Cardiac muscle cell (in vitro differentiated cells and primary cell): ENCODE data around the gene RAB39A. TPM values are rescaled to one million over a fixed set of nuclear protein-coding genes. Genes with fewer than 3 reads are reported as not detected.

Experiments used
- DNase-seq, 2 donors: peaks; one replicate each; pipeline versions ENCODE4 v3.0.0 to v3.0.0-alpha.2; 2010 to 2017; ENCODE audit warnings: low read depth in 1 of 2, low spot score in 1 of 2
- H3K27ac ChIP-seq: fragments of 200-600 bp; sonication (generic); 2 replicates; pipeline ENCODE4 v1.5.1; 2016
- H3K27me3 ChIP-seq: fragments of 200-600 bp; sonication (generic); 2 replicates; pipeline ENCODE4 v1.6.0; 2016; ENCODE audit warnings: control low read depth
- H3K36me3 ChIP-seq: fragments of 200-600 bp; sonication (generic); 2 replicates; pipeline ENCODE4 v1.5.1; 2016; ENCODE audit warnings: control low read depth
- H3K4me1 ChIP-seq: fragments of 200-600 bp; sonication (generic); 2 replicates; pipeline ENCODE4 v1.8.1; 2017; ENCODE audit warnings: low read depth, mild to moderate bottlenecking, mixed run types
- H3K4me3 ChIP-seq: fragments of 200-600 bp; sonication (generic); 2 replicates; pipeline ENCODE4 v1.5.1; 2016; ENCODE audit warnings: mild to moderate bottlenecking
- H3K9me3 ChIP-seq: fragments of 200-600 bp; sonication (generic); 2 replicates; pipeline ENCODE4 v1.5.1; 2017; ENCODE audit warnings: low read depth, mild to moderate bottlenecking, control low read depth
- CTCF ChIP-seq: IDR thresholded peaks from 2 replicates; pipeline ENCODE4 v1.5.1; 2012; ENCODE audit warnings: low read depth, mild to moderate bottlenecking, low read length
- polyA plus RNA-seq: library from polyadenylated mRNA; unstranded; fragments of >200 nt; fragmentation: Nextera tagmentation; extraction: Ambion mirVana; gene quantifications from 2 replicates; pipeline ENCODE4 v1.2.1, GENCODE V29; 2016
- total RNA-seq: library from RNA; depleted of rRNA; stranded (reverse); fragments of >200 nt; gene quantifications from 2 replicates; pipeline ENCODE4 v1.2.3, GENCODE V29; 2016

The RAB39A gene
- total and polyA plus RNA-seq, 2 experiments from 2014 or later = 0.24 TPM; not detected in 1

GRCh38 chr11:107969219-107969618, 41.0 kb downstream of the RAB39A start:
- no peak overlapping the region for H3K4me3 ChIP-seq
- H3K27ac ChIP-seq = no peak overlapping the region
- no peaks in the 10 kb centered on the region for H3K9me3 ChIP-seq
- no peak for DNase-seq
- no peaks in the 10 kb centered on the region for H3K36me3 ChIP-seq
- H3K4me1 ChIP-seq = no peaks in the 10 kb centered on the region
- H3K27me3 ChIP-seq = no peaks in the 10 kb centered on the region
- no peak for TF ChIP-seq CTCF

- no peak overlapping the region for H3K27ac ChIP-seq
- no peaks in the 10 kb centered on the region for H3K27me3 ChIP-seq
- no peaks in the 10 kb centered on the region for H3K4me1 ChIP-seq
- no peak for TF ChIP-seq CTCF
- DNase-seq = no peak
- no peak overlapping the region for H3K4me3 ChIP-seq
- H3K9me3 ChIP-seq = no peaks in the 10 kb centered on the region
- no peaks in the 10 kb centered on the region for H3K36me3 ChIP-seq
Observed at GRCh38 chr11:107970049-107970448, 41.8 kb downstream of the RAB39A start.

GRCh38 chr11:107973641-107974040, 45.4 kb downstream of the RAB39A start:
- H3K36me3 ChIP-seq = no peaks in the 10 kb centered on the region
- no peak overlapping the region for H3K4me3 ChIP-seq
- TF ChIP-seq CTCF = no peak
- no peaks in the 10 kb centered on the region for H3K9me3 ChIP-seq
- H3K27me3 ChIP-seq = no peaks in the 10 kb centered on the region
- no peaks in the 10 kb centered on the region for H3K4me1 ChIP-seq
- no peak overlapping the region for H3K27ac ChIP-seq
- no peak for DNase-seq

GRCh38 chr11:107988397-107989158, 60.3 kb downstream of the RAB39A start:
- Histone ChIP-seq H3K27ac (no peak overlapping the region), H3K27me3 (no peaks in the 10 kb centered on the region), H3K4me3 (no peak overlapping the region), H3K9me3 (no peaks in the 10 kb centered on the region), H3K4me1 (no peaks in the 10 kb centered on the region), H3K36me3 (no peaks in the 10 kb centered on the region)
- no peak for TF ChIP-seq CTCF
- no peak for DNase-seq

GRCh38 chr11:107991868-107992414, 63.7 kb downstream of the RAB39A start:
- TF ChIP-seq CTCF = no peak
- no peaks in the 10 kb centered on the region for H3K4me1 ChIP-seq
- no peak overlapping the region for H3K4me3 ChIP-seq
- H3K36me3 ChIP-seq = no peaks in the 10 kb centered on the region
- no peaks in the 10 kb centered on the region for H3K9me3 ChIP-seq
- no peak overlapping the region for H3K27ac ChIP-seq
- no peak for DNase-seq
- no peaks in the 10 kb centered on the region for H3K27me3 ChIP-seq
